ENCODE data around the gene LMX1A.

LMX1A gene

DNA sequence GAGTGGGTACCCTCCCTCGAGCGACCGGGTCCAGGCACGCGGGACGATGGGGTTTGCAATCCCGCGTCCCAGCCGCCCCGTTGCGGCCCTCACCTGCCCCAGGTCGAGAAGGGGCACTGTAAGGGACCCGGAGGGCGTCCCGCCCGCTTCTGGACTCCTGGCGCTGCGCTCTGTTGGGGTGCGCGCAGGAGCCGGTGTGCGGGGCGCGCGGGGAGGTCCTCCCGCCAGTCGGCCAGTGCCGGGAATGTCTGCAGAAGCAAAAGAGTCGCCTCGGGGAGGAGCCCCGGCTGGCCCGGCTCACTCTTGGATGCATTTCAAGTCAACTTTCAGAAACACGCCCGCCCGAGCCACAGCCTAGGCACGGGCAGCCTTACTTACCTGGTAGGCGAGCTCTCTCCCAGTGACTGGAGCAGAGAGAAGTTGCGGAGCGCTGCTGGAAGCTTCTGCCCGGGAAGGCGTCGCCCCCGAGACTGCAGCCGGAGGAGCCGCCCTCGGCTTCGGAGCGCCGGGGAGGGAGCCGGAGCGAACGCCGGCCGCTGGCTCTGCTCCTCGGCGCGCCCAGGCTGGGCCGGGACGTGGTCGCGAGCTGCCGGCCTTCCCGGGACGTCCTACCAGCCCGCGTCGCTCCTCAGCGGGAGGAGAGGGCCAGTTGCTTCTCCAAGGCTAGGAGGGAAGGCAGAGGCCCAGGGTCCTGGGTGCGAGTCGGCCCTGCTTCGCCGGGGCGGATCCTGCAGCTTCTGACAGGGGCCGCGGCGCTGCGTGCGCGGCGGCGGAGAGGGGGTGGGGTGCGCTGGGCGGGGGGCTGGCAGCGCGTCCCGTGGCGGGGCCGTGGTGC, at the start of gene LMX1A:
TSS of gene LMX1A (minus strand) at position 739 of the 835 bp plus-strand sequence. CDS start 1,156 bp downstream, outside the sequence.
- no peak for DNase-seq (ENCODE audit: low read depth)

DNA sequence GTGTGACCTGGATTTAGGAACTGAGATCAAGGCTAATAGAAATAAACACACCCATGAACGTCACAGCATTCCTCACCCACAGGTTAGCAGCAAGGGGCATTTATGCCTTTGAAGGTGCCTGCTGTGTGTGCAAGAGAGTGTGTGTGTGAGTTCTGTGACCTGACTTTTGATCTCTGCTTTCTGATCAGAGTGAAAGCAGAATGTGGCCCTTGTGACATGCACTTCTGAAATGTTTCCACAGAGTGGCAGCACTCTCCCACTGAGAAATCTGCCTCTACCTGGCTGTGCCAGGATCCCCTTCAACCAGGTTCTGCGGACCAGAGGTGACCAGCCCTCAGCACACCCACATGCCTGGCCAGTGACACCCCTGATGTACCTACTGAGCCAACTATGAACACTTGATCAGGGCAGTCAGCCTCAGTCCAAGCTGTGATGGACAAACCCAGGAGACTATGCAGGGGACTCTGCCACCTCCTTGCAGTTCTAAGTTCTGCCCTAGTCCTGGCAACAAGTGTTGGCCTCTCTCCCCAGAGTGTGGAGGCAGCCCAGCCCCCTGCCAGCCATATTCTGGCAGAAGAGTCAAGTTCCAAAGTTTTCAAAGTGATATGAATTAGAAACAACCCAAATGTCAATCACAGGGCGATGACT, 47.4 kb upstream of the LMX1A start:
- DNase-seq (ENCODE audit: low read depth), result no peak

DNA sequence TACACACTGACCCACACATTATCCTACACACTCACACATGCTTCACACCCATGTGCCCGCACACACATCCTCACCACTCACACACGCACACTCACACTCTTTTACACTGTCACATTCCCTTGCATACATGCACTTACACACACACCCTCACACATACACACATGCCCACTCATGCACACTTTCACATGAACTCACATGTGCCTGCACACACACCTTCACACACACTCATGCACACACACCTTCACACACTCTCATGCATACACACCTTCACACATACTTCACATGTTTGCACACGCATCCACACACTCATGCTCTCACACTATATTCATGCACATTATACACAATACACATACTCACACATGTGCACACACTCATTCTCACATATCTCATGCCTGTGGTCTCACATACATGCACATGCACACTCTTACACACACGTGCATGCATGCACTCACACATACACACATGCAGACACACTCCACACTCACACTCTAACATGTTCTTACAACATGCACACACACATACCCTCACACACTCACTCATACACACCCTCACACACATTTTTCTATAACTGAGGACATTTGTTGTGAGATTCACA, 46.1 kb upstream of the LMX1A start:
- DNase-seq (ENCODE audit: low read depth), result no peak

DNA sequence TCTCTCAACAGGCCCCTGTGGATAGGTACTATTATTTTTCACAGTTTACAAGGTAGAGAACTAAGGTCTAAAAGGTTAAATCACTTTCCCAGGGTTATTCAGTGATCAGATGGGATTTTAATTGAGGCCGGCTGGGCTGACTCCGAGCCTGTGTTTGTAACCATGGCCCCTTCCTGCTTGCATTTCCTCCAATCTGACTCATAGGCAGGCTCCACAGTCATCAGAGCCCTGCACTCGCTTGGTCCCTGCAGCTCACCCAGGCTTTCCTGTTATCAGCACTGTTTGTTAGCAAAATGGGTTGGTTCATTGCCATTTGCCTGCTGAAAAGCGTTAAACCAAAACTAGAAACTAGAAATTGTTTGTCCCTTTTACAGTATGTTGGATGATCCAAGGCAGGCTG, 41.4 kb upstream of the LMX1A start:
- DNase-seq (ENCODE audit: low read depth), result no peak

DNA sequence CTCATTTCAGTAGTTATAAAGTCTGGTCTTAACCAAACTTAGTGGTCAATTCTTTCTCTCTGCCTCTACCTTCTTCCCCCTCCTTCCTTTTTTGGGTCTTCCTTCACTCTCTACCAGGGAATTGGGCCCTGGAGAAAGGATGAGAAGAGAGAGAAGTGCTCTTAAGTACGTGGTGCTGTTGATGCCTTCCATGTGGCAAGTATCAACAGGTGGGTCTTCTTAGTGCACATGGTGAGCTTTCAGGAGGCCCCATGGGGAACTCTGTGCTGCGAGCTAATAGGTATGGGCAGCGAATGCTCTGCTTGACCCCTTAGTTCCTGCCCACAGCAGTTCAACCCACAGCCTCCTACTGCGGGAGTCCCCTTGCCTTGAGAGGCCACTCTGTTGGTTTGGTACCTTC, 39.4 kb upstream of the LMX1A start:
- DNase-seq (ENCODE audit: low read depth), result no peak

DNA sequence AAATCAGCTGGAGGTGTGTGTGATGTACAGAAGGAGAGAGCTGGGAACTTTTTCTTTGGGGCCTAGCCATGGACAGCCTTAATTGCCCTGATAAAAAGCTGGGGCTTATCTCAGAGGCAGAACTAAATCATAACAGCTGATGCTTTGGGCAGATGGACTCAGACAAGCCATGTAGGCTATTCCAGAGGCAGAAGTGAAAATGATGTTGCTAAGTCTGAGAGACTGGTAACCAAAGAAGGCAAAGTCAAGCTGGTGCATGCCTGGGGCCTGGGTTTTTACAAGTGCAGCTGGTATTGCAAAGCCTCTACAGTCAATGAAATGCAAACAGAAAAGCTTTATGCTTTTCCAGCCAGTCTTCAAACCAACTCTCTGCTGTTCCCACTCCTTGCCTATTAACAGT, 39.0 kb upstream of the LMX1A start:
- no peak for DNase-seq (ENCODE audit: low read depth)

DNA sequence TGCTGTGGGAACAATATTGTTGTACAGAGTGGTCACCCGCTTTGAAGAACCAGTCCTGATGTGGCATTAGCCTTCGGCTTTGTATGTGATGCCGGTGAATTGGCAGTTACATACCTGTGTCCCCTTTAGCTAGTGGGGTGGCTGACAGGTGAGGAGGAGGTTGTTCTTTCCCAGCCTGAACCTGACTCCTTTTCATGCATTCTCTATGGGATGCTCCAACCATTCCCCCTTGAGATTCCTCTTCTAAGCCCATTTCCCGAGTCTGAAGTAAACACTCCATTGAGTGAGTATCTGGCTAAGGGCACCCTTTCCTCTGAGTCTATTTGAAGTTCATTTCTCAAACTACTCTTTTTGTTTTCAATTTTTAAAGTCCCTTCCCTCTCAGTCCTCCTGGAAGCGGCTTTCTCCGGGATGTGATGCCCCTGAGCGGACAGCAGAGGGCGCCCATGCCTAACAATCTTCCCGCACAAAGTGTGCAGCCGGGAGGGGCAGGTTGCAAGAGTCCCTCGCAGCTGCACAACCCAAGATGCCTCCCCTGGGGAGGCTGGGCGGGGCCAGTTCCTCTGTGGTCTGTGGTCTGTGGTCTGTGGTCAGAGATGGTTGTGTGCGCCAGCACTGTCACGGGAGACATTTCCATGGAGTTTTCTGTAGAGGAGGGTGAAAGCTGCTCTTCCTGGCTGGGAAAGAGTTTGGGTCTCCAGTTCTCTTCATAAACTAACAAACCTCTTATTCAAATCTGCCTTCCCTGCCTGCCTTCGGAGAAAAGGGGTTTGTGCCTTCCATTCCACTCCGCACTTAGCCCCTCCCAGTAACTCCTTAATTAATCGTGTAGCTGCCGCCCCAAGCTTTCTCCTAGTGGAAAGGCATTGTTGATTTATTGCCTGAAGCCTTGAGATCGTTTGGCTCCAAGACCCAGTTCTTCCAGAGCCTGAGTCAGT, 36.4 kb upstream of the LMX1A start:
- peak; percentile 80 for DNase-seq (ENCODE audit: low read depth)

DNA sequence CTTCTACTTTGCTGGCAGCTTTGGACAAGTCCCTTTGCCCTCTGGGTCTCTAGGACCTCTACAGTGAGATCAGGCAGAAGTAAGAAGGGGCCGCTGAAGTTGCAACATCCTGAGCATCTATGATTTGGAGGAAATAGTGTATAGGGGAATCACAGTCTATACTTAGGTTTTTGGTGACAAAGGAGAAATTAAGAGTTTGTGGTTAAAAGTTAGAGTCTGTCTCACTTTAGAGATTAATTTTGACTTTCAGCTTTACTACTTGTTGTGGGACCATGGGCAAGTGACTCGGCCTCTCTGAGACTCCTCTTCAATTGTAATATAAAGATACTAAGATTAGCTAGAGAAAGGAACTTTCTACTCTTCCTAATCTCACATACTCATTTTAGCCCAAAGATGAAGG, 33.1 kb upstream of the LMX1A start:
- no peak for DNase-seq (ENCODE audit: low read depth)

DNA sequence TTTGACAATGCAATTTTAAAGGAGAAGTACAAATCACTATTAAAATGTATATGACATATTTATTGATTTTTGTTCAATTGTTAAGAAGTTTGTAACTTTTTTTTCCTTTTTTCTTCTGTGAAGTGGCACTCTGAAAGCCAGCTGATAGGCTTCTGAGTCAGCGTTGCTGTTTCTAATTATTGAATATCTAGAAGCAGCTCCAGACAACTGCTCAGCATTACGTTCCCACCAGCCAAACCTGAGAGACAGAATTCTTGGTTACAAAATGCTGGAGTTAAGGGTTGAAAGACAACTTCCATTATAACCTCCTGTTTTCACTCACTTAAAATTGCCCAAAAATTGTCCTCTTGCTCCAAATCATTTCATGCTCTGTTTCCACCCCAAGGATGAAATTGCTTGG, 31.4 kb upstream of the LMX1A start:
- no peak for DNase-seq (ENCODE audit: low read depth)

DNA sequence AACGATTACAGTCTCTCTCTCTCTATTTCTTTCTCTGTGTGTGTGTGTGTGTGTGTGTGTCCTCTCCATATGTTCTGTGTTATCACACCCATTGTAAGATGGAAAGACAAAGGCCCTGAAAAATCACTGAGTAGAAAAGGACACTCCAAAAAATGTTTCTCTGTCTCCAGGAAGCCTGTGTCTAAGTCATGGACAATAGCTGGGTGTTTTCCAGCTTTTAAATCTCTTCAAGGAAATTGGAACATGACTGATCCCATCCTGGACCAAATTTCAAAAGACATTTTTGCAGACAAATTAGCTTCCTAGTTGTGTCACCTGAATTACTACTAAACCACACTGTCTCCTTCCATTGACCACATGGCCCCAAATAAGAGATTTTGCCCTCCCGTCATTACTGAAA, 31.0 kb upstream of the LMX1A start:
- no peak for DNase-seq (ENCODE audit: low read depth)

DNA sequence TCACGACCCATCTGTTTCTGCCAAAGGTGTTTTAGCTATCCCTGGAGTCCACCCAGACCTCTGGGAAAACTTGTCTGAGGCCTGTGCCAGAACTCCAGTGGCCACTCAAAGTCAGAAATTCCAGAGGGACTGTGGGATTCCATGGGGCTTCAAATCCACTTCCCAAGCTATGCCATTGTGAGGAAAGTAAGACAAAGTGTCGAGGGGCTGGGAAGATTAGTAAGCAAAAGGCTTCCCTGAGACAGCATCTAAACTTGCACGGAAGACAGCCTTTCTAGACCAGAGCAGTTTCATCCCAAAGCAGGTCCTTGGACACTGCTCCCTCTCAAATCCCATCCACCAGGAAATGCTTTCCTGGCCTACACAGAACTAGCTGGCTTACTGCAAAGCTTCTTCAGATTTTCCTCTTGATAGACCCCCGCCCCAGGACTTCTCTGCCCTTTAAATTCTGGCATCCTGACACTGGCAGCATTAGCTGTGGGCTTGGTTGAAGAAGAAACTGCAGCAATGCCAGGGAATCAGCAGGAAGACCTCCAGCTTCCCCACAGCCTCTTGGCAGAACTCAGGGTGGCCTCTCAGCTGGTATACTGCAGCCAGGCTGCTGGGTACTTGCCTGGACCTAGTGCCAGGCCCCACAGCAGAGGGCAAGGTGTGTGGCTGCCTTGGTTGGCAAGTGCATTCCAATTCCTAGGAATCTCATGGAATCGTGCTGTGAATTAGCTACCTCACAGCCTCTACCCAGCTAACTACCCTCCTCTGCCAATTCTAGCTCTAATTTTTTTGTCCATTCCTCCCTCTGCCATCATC, 27.3 kb upstream of the LMX1A start:
- DNase-seq (ENCODE audit: low read depth), result no peak

DNA sequence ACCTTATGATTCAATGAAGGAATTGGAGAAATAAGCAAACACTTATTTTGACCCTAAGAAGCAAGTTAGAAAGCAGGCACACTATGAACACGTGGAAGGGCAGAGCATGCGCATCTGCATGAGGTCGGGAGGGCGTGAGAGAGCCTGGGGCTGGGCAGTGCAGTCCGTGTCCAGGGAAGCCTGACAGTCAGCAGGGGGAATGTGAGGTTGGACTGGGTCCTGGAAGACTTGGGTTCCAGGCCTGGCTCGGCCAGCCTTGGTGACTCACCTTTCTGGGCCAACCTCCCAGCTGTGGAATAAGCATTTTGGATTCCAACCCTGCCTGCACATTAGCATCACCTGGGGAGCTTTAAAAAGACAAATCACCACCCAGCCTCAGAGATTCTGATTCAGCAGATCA, 26.6 kb upstream of the LMX1A start:
- DNase-seq (ENCODE audit: low read depth), result no peak

DNA sequence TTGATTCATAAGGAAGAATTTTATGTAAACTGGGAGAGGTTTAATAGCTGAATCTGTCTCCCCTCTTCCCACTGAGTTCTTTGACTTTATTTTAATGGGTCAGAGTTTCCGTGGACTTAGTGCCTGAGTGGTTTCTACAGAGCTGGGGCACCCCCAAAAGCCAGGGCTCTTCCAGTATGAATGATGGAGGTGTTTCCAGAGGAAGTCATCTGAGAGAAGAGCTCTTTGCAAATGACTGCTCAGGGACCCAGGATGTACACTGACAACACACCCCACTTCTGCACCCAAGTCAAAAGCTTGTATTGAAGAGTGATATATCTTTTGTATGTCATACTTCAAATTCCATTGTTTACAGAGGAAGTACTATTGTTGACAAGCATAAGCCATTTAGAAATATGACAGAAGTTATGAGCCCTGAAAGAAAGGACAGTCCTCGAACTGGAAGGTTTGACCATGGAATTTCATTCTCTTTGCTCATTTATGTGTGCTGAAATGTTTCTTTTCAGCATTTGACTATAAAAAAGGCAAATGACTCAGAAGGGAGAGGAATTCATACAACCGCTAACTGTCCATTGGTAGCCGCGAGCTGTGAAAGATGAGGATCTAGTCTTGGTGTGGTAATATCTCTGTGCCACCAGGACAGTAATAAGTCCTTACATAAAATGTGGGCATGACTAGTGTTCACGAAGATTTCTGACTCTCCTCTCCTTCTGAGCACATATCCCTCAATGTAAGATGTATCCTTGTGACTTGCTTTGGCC, 25.4 kb upstream of the LMX1A start:
- DNase-seq (ENCODE audit: low read depth), result no peak

DNA sequence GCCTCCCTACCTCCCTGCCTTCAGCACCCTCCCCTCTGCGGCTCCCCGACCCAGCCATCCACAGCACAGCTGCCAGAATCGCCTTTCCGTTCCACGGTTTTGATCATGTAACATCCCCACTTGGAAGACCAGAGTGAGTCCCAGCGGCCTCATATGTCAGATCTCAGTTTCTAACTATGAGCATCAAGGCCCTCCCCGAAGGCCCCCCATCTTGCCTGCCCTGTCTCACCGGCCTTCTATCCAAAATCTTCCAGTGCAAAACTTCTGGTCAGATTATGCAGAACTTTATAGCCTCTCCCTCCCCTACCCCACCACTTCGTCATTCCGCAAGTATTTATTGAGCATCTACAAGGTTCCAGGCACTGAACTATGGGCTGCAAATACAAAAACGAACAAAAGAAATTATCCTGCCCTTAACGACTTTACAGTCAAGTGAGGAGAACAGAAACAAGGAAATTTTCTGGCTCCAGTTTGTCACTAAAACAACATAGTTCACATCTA, 20.3 kb upstream of the LMX1A start:
- no peak for DNase-seq (ENCODE audit: low read depth)

DNA sequence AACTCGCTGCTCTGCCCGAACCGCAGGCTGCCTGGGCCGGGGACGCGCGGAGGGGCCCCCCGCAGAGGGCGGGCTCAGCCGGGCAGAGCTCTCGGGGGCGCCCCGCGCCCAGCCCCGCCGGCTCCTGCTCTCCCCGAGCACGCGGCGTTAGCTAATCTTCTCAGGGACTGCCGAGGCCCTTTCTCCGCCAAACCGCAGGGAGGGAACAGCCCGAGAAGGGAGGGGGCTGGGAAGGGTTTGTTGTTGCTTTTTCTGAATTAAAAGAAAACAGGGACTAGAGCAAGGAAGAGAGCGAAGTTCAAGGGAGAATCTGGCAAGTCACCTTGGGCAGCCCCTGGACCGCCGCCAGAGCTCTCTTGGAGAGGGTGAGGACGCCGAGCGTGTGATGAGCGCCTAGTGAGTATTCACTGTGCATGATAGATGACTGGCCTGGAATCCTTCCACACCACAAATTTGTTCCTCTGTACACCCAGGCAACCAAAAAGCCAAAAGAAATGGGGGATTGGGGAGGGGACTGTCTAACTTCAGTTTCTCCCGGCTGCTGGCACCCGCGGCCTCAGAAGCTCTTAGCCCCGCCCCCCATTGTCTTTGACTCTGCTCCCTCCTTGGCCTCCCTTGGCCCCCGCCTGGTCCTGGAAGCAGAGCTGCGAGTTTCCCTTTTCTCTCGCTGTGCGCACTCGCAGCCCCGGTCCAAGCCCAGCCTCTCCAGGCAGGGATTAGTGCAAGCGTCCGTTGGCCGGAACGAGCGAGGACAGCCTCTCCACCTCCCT, 19.7 kb upstream of the LMX1A start:
- DNase-seq (ENCODE audit: low read depth), result peak; percentile 29

DNA sequence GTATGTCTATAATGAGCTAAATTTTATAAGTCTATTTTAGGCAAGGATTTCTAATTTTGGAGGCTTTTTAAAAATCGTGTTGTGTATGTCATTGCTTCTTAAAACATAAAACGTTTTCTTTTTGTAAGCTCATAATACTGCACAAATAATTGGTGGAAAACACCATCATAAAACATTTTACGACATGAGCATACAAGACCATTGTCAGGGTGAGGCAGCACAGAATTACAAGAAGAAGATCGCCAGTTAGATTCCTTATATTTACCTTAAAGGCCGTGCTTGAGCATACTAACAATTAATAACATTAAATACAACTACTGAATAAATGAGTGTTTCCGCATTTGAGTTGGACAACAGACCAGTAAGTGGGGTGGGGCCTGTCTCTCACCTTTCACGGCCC, 19.1 kb upstream of the LMX1A start:
- no peak for DNase-seq (ENCODE audit: low read depth)

DNA sequence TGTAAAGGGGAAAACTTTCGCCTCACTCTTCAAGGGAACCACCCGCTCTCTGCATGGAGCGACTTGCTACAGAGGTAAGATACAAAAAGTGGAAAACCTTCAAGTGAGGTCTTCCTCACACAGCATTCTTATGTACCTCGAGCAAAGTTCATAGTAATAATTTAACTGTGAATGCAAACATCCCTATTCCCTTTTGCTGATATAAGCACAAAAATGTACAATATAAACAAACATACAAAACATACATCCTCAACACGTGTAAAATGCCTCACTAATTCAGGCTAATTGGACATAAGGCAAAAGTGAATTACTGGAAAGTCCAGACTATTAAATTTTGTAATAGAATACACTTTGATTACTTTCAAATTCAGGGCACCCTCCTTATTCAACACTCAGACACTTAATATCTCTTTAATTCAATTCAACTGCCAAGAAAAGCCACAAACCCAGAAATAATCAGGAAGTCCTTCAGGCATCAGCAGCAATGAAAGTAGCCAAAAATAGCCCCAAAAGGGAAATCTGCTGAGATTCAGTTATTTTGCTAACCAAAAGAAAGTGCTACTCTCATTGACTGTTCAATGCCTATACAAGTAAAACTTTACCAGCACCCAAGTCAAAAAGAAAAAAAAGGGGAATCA, 15.2 kb upstream of the LMX1A start:
- DNase-seq (ENCODE audit: low read depth), result no peak

DNA sequence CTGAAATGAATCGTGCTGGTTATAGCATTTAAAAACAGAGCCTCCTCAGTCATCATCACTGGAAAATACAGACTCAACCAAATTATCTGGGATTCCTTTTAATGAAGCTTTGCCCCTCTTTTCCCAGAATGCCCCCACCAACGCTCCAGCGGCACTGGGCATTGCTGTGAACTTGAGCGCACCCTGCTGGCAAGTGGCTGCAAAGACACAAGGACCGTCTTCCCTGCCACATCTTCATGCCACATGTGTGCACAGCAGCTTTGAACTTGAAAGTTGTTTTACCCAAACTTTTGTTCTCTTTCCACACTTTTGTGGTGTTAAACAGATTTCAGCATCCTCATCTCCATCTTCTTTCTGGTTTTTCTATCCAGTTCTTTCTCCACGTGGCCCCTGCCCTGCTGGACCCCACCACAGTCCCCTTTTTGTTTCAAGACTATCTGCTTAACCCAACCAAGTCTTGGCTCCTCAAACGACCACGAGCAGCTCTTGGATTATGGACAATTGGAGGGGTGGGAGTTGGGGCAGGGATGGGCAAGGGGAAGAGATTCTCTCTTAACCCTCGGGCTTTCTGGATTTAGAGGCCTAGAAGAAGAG, 12.8 kb upstream of the LMX1A start:
- DNase-seq (ENCODE audit: low read depth), result peak; percentile 39

Measured in activated T-cell treated with anti-CD3 and anti-CD28 coated beads for 48 hours (primary cell).